D721Med (cell line): Measurements from ENCODE around the gene KCNK3.

Experiments
- DNase-seq: peaks from one replicate; pipeline ENCODE4 v3.0.0; 2011; ENCODE audit warnings: low spot score; ENCODE audit not compliant: insufficient read length
- FAIRE-seq: peaks from 2 replicates; lab custom pipeline; 2011; peaks lifted over from hg19 to GRCh38; lab: Jason Lieb, UNC
- CTCF ChIP-seq: IDR thresholded peaks from 2 replicates; pipeline ENCODE4 v1.5.1; 2012; ENCODE audit warnings: mild to moderate bottlenecking, control low read depth; ENCODE audit not compliant: insufficient read depth; ENCODE audit errors: missing control alignments

KCNK3 gene

GRCh38 chr2:26711457-26712161 lies 19.1 kb downstream of the KCNK3 start:
- no peak for FAIRE-seq
- no peak for TF ChIP-seq CTCF
- no peak for DNase-seq

GRCh38 chr2:26712486-26713465 lies 20.3 kb downstream of the KCNK3 start:
- no peak for TF ChIP-seq CTCF
- DNase-seq (no peak), FAIRE-seq (no peak)

GRCh38 chr2:26715528-26716270 lies 23.2 kb downstream of the KCNK3 start:
- no peak for TF ChIP-seq CTCF
- FAIRE-seq (no peak), DNase-seq (no peak)

- DNase-seq (no peak), FAIRE-seq (no peak)
- TF ChIP-seq CTCF: no peak
Measured at GRCh38 chr2:26716340-26716739, 23.8 kb downstream of the KCNK3 start.

GRCh38 chr2:26716769-26717168 lies 24.2 kb downstream of the KCNK3 start:
- TF ChIP-seq CTCF: no peak
- no peak for FAIRE-seq
- no peak for DNase-seq

GRCh38 chr2:26717362-26717761 lies 24.8 kb downstream of the KCNK3 start:
- DNase-seq (no peak), FAIRE-seq (no peak)
- no peak for TF ChIP-seq CTCF
